Stimulated activated naive CD8-positive, alpha-beta T cell treated with anti-CD3 and anti-CD28 coated beads, Interleukin-15, Interleukin-2, amounts not matched to agents 100 ng/mL and 50 ng/mL, for 24 hours (primary cell): ENCODE data around the gene PATJ.

Source experiments
- H3K27ac Mint-ChIP-seq: one replicate; pipeline ENCODE4 v1.8.0; 2021; ENCODE audit warnings: mild to moderate bottlenecking, mixed read lengths
- H3K27me3 Mint-ChIP-seq: one replicate; pipeline ENCODE4 v1.8.0; 2021; ENCODE audit warnings: mixed read lengths
- H3K36me3 Mint-ChIP-seq: one replicate; pipeline ENCODE4 v1.8.0; 2021; ENCODE audit warnings: low read depth, mixed read lengths
- H3K4me1 Mint-ChIP-seq: one replicate; pipeline ENCODE4 v1.8.0; 2021; ENCODE audit warnings: low read depth, mixed read lengths
- H3K4me3 Mint-ChIP-seq: one replicate; pipeline ENCODE4 v1.8.0; 2021; ENCODE audit warnings: mild to moderate bottlenecking, mixed read lengths
- H3K9me3 Mint-ChIP-seq: one replicate; pipeline ENCODE4 v1.8.0; 2021; ENCODE audit warnings: mixed read lengths

The PATJ gene

DNA sequence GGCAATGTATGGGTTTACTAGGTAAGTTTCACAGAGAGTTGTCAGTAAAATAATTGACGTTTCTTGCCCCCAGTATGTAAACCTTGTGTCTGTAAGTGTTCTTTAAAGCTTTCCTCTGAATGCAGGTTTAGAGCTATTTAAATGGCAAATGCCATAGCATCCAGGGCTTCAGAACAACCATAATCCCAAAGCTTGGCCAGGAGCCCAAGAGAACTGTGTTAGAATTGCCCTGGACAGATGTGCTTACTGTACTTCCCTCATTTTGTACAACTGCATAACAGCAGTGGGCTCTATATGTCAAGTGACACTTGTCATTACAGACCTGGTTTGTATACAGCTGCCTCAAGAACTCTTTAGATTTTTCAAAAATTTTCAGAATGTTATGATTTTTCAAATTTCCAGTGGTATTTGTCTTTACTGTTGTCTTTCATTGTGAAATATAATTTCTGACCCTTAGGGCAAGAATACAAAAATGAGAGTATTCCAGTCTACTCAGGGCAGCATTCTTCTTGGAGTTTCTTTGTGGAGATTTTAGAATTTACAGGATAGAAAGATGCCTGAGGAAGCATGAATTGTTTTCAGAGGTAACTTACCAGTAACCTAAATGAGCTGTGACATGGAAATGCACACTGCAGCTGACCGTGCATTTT is 315.5 kb downstream of the PATJ start:
- no peak overlapping the region for H3K27ac Mint-ChIP-seq
- H3K27me3 Mint-ChIP-seq: no peaks in the 10 kb centered on the region
- no peak overlapping the region for H3K4me3 Mint-ChIP-seq
- H3K36me3 Mint-ChIP-seq: peaks cover 2% of the 10 kb centered on the region
- H3K4me1 Mint-ChIP-seq: no peaks in the 10 kb centered on the region
- no peaks in the 10 kb centered on the region for H3K9me3 Mint-ChIP-seq

DNA sequence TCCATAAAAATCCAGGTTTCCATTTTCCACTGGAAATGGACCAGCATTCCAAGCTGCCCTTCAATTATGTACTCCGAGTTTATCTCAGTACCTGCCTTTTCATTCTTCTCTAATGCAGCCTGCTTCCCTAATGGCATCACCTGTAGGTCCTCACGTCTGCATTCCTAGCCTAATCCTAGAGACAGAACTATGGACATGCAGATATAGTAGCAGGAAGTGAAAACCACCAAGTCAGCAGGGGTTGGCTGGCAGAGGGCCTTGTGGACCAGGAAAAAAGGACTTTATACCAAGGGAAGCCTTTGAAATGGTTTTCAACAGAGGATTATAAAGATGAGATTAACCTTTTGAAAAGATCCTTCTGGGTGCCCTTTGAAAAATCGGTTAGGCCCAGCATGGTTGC is 316.7 kb downstream of the PATJ start:
- Mint-ChIP-seq H3K27ac (no peak overlapping the region), H3K9me3 (no peaks in the 10 kb centered on the region), H3K27me3 (no peaks in the 10 kb centered on the region), H3K36me3 (no peaks in the 10 kb centered on the region), H3K4me1 (no peaks in the 10 kb centered on the region), H3K4me3 (no peak overlapping the region)

DNA sequence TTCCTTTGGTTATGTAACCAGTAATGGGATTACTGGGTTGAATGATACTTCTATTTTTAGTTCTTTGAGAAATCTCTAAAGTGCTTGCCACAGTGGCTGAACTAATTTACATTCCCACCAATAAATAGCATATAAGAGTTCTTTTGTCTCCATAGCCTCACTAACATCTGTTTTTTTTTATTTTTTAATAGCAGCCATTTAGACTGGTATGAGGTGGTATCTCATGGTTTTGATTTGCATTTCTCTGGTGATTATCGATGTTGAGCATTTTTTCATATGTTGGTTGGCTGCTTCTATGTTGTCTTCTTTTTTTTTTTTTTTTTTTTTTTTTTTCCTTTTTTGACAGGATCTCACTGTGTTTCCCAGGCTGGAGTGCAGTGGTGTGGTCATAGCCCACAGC is 319.8 kb downstream of the PATJ start:
- Mint-ChIP-seq H3K4me3 (no peak overlapping the region), H3K9me3 (no peaks in the 10 kb centered on the region), H3K4me1 (no peaks in the 10 kb centered on the region), H3K27ac (no peak overlapping the region), H3K36me3 (peaks cover 14% of the 10 kb centered on the region), H3K27me3 (no peaks in the 10 kb centered on the region)

DNA sequence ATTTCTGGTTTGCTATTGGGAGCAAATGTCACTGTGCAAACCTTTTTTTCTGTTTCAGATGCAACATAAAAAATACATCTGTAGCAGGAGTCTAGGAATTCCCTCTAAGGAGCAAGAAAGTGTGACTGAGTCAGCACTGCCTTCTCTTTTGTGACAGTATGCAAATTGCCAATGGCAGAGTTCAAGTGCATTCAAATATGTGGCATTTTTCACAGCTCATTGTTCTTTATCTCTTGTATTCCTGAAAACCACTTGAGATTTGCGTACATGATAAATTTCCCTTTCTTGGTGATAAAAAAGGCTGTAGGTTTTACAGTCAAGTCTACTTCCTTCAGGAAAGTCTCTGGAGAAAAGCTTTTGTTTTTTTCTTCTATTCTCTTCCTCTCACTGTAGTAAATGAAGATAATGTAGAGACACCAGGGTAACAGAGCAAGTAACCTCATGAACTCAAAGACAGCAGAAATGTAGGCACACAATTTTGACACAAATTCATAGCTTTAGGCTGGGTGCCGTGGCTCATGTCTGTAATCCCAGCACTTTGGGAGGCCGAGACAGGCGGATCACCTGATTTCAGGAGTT is 322.6 kb downstream of the PATJ start:
- Mint-ChIP-seq H3K27me3 (no peaks in the 10 kb centered on the region), H3K4me1 (no peaks in the 10 kb centered on the region), H3K36me3 (peaks cover 14% of the 10 kb centered on the region), H3K27ac (no peak overlapping the region), H3K9me3 (no peaks in the 10 kb centered on the region), H3K4me3 (no peak overlapping the region)

DNA sequence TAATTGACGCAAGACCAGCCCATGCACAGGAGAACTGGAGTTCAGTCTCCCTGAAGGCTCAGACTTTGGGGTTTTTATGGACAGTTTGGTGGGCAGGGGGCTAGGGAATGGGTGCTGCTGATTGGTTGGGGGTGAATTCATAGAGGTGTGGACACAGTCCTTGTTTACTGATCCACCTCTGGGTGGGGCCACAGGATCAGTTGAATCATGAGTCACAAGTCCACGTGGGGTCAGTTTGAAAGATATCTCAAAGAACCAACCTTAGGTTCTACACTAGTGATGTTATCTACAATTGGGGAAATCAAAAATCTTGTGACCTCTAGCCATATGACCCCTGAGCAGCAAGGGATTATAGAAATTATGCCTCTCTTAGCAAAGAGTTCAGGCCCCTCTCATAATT is 324.4 kb downstream of the PATJ start:
- Mint-ChIP-seq H3K36me3 (peaks cover 14% of the 10 kb centered on the region), H3K9me3 (no peaks in the 10 kb centered on the region), H3K4me1 (no peaks in the 10 kb centered on the region), H3K27ac (no peak overlapping the region), H3K27me3 (no peaks in the 10 kb centered on the region), H3K4me3 (no peak overlapping the region)

DNA sequence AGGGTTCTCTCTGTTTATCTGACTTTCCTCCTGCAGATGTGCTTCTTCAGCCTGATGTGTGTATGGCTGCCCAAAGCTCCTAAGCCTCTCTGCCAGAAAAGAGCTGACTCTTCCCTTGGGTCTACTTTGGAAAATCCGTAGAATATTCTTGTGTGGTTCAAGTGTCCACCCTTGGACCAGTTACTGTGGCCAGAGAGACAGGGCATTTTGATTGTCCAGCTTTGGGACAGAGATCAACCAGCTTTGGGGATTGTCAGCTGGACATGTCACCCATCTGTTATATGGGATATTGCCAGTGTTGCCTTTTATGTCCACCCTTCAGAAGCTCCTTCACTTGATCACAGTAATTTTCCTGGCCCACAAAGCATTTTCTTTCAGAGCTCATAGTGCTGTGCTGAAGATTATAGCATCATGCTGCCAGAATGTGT is 326.1 kb downstream of the PATJ start:
- no peaks in the 10 kb centered on the region for H3K9me3 Mint-ChIP-seq
- H3K36me3 Mint-ChIP-seq: peaks cover 14% of the 10 kb centered on the region

DNA sequence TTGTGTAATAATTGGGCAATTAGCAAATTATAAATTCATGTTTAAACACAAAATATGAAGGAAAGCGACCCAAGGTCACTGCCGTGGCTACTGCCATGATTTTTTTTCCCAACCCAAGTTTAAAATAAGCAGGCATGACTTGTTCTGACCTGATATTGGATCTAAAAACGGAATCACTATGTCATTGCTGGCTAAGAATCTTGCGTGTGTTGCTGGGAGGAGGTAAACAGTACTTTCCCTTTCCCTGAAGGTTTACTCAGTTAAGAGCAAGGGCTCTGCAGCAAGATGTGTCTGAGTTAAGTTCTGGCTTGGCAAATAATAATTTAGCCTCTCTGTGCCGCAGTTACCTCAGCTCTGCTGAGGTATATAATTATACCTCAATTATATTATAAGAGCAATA is 326.7 kb downstream of the PATJ start:
- H3K36me3 Mint-ChIP-seq: peaks cover 14% of the 10 kb centered on the region
- H3K4me3 Mint-ChIP-seq: no peak overlapping the region
- no peaks in the 10 kb centered on the region for H3K27me3 Mint-ChIP-seq
- no peak overlapping the region for H3K27ac Mint-ChIP-seq
- no peaks in the 10 kb centered on the region for H3K9me3 Mint-ChIP-seq
- no peaks in the 10 kb centered on the region for H3K4me1 Mint-ChIP-seq

More for the DNA sequence above, 326.1 kb downstream of the PATJ start:
- H3K27me3 Mint-ChIP-seq: no peaks in the 10 kb centered on the region
- no peak overlapping the region for H3K27ac Mint-ChIP-seq
- no peak overlapping the region for H3K4me3 Mint-ChIP-seq
- H3K4me1 Mint-ChIP-seq: no peaks in the 10 kb centered on the region

DNA sequence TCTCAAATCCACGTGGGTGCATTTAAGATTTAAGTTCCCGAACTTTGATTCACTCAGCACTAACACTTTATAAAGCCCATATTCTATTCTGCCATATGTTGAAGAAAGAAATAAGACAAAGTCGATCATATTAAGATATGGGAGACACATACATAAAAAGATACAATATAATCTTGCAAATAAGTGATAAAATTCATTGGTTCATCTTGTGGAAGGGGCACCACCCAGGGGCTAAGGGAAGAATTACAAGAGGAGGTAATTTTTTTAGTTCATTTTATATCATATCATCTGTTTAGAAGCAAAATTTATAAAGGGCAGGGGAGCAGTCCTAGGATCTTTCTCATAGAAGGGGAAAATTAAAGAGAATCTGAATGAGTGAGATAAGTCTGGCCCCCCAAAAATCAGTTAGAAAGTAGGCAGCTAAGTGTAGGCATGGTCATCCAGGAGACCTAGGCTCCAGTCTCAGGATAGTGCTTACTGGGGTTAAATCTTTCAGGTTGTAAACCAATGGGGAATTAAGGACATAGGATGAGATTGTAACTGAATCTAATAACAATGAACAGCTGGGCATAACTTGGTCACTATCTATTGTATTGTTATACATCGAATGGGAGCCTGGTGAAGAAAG is 328.2 kb downstream of the PATJ start:
- H3K4me1 Mint-ChIP-seq: no peaks in the 10 kb centered on the region
- no peak overlapping the region for H3K4me3 Mint-ChIP-seq
- no peaks in the 10 kb centered on the region for H3K27me3 Mint-ChIP-seq
- H3K36me3 Mint-ChIP-seq: peaks cover 6% of the 10 kb centered on the region
- H3K27ac Mint-ChIP-seq: no peak overlapping the region
- H3K9me3 Mint-ChIP-seq: no peaks in the 10 kb centered on the region

DNA sequence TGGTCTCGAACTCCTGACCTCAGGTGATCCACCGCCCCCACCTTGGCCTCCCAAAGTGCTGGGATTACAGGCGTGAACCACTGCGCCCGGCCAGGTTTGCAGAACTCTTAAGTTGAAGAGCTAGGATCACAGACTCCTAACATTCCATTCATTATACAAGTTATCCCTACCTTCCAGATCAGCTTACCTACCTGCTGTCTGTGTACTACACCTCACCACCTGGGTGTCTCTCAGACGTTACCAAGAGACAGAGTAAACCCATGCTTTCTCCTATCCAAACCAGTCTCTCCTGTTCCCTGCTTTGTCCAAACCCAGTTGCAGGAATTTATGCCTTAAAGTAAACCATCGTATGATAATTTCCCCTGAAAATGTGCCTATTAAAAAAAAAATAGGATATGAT is 329.4 kb downstream of the PATJ start:
- no peaks in the 10 kb centered on the region for H3K27me3 Mint-ChIP-seq
- no peaks in the 10 kb centered on the region for H3K9me3 Mint-ChIP-seq
- no peaks in the 10 kb centered on the region for H3K4me1 Mint-ChIP-seq
- no peak overlapping the region for H3K27ac Mint-ChIP-seq
- H3K36me3 Mint-ChIP-seq: no peaks in the 10 kb centered on the region
- H3K4me3 Mint-ChIP-seq: no peak overlapping the region

DNA sequence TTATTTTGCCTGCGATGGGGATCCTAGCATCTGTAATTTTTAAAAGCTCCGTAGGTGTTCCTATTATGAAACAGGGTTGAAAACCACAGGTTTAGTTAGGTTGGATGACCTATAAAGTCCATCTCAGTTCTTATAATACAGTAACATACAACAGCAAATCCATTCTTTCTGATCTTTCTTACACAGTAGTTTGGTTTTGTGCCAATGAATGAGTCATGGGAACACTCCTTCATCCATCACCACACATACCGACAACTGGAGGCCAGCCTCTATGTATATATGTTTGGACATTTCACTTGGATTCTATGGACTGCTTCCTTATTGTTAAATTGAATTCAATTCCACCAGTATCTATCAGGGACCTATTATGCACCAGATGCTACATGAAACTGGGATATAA is 334.0 kb downstream of the PATJ start:
- Mint-ChIP-seq H3K27me3 (no peaks in the 10 kb centered on the region), H3K27ac (no peak overlapping the region), H3K4me3 (no peak overlapping the region), H3K9me3 (no peaks in the 10 kb centered on the region), H3K4me1 (no peaks in the 10 kb centered on the region), H3K36me3 (no peaks in the 10 kb centered on the region)

DNA sequence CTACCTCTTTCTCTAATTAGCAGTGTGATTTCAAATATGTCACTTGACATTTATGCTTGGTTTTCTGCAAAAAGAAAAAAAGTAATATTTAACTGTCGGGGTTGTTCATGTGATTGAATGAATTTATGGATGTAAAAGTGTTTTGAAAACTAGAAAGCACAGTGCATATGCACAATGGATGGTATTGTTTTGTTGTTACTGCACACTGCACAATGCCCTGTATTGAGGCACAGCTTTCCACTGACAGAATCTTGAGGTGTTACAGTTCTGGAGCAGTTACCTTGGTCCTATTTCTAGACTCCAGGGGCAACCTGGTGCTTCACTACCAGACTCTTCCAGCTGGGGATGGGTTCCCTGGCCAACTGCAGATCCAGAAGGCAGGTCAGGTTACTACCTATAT is 335.5 kb downstream of the PATJ start:
- no peaks in the 10 kb centered on the region for H3K4me1 Mint-ChIP-seq
- no peaks in the 10 kb centered on the region for H3K27me3 Mint-ChIP-seq
- H3K27ac Mint-ChIP-seq: no peak overlapping the region
- no peaks in the 10 kb centered on the region for H3K9me3 Mint-ChIP-seq
- no peaks in the 10 kb centered on the region for H3K36me3 Mint-ChIP-seq
- H3K4me3 Mint-ChIP-seq: no peak overlapping the region

DNA sequence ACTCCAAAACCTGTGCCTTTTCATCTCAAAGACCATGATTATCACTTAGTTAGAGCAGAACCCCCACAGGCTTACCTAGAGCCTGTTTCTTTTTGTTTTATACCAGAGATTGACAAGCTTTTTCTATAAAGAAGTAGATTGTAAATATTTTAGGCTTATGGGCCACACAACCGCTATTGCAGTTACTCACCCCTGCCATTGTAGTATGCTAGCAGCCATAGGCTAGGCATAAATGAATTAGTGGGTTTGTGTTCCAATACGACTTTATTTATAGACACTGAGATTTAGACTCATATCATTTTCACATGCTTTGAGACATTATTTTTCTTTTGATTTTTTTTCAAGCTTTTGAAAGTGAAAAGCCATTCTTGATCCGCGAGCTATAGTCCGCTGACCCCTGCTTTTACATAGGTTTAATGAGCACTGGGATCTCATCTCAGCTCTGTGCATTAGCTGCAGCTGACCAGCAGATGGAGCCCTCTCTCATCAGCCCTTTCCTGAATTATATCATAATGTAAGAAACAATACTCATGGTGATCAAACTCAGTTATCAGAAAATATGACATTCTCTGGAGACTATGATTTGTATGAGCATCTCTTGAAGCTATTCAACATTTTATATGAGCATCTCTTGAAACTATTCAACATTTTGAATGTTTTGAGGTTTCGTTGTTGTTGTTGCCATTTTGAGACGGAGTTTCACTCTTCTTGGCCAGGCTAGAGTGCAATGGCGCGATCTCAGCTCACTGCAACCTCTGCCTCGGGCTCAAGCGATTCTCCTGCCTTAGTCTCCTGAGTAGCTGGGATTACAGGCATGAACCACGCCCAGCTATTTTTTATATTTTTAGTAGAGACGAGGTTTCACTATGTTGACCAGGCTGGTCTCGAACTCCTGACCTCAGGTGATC is 340.4 kb downstream of the PATJ start:
- Mint-ChIP-seq H3K4me3 (no peak overlapping the region), H3K27ac (no peak overlapping the region), H3K36me3 (no peaks in the 10 kb centered on the region), H3K27me3 (no peaks in the 10 kb centered on the region), H3K4me1 (no peaks in the 10 kb centered on the region), H3K9me3 (no peaks in the 10 kb centered on the region)

DNA sequence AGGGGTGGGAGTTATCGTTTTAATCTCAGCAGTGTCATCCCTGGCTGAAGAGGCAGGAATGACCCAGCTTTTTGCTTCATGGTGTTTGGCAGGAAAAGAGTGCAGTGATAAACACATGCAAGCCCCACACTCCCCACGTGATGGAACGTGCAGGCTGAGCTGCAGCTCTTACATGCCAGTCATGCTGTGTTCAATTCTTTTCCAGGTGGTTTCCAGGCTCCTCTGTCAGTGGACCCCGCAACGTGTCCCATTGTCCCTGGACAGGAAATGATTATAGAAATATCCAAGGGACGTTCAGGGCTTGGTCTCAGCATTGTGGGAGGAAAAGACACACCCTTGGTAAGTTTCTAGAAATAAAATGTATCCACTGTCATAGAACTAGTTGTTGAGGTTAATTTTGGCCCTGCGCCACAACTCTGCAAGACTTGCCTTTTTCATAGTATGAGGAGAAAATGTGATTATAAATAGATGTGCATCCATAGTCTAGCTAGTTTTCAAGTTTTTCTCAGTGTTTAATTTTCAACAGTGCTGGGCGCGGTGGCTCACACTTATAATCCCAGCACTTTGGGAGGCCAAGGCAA is 342.1 kb downstream of the PATJ start:
- H3K27me3 Mint-ChIP-seq: no peaks in the 10 kb centered on the region
- H3K36me3 Mint-ChIP-seq: no peaks in the 10 kb centered on the region
- no peak overlapping the region for H3K4me3 Mint-ChIP-seq
- no peaks in the 10 kb centered on the region for H3K9me3 Mint-ChIP-seq
- H3K4me1 Mint-ChIP-seq: no peaks in the 10 kb centered on the region
- H3K27ac Mint-ChIP-seq: no peak overlapping the region

DNA sequence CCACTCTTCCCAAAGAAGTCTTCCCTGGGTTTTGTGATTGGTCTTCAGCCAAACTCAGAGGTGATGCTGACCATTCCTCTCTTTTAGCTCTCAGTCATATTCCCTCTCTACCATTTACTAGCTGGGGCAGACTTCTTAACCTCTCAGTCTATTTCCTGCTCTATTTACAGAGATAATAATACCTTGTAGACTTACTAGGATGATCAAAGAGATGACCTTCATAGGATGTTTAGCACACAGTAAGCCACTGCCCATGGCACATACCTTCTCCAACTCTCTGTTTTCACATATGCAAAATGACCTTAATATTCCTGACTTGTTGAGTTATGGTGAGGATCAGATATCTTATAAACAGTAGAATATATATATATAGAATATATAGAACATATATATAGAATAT is 346.2 kb downstream of the PATJ start:
- H3K4me3 Mint-ChIP-seq: no peak overlapping the region

DNA sequence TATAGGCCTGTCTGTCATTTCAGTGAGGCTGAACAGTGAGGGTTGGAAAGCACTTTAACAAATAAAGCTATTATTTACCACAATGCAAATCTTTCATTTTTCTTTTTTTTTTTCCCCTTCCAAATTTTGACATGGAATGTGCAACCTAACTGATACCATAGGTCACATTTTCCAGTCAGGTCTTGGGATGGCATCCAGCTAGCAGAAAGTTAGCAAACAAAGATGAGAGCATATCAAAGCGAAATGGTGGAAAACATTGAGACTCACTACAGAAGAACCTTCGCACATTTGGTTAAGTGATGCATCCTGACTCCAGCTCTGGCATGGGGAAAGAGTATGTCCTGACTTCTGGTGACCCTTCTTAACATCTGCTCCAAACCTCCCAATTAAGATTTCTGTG is 347.3 kb downstream of the PATJ start:
- Mint-ChIP-seq H3K27ac (no peak overlapping the region), H3K36me3 (no peaks in the 10 kb centered on the region), H3K27me3 (no peaks in the 10 kb centered on the region), H3K4me1 (no peaks in the 10 kb centered on the region), H3K9me3 (no peaks in the 10 kb centered on the region), H3K4me3 (no peak overlapping the region)

More for the DNA sequence above, 346.2 kb downstream of the PATJ start:
- Mint-ChIP-seq H3K36me3 (no peaks in the 10 kb centered on the region), H3K27me3 (no peaks in the 10 kb centered on the region), H3K4me1 (no peaks in the 10 kb centered on the region), H3K9me3 (no peaks in the 10 kb centered on the region), H3K27ac (no peak overlapping the region)
